ENCODE results near the gene SLAMF8. TPM values are rescaled to one million over a fixed set of nuclear protein-coding genes. Genes with fewer than 3 reads are reported as not detected.

Gene SLAMF8
- total and polyA plus RNA-seq, 2 of the 8 experiments (the other 6 are each of a cell fraction or from before 2014, with no cell fraction given): not detected

- TF ChIP-seq TAF7 (optimal IDR thresholded peaks at IDR 0.05; ENCODE audit: borderline replicate concordance, low read depth, low read length): peak; percentile 59
- TF ChIP-seq CREB1 (IDR thresholded peaks at IDR 0.05): peak; percentile 86
- TF ChIP-seq TCF12 (IDR thresholded peaks at IDR 0.05; ENCODE audit: low read depth, low read length): 0 out of 2 replicates have a peak, but pooled peaks have one; percentile 2
- peak; percentile 84; the same call in 1 of the 2 replicates for TF ChIP-seq POLR2AphosphoS5 (IDR thresholded peaks at IDR 0.05; ENCODE audit: low read depth, low read length)
- TF ChIP-seq USF2 (IDR thresholded peaks at IDR 0.05; ENCODE audit: low read length): peak; percentile 78
- TF ChIP-seq HDAC6 (IDR thresholded peaks at IDR 0.05; ENCODE audit: low read depth, low read length): no peak
- TF ChIP-seq ASH2L (IDR thresholded peaks at IDR 0.05; ENCODE audit: low read length): peak; percentile 86
- TF ChIP-seq TEAD4 (IDR thresholded peaks at IDR 0.05; ENCODE audit: low read depth, low read length): peak; percentile 30; the same call in 1 of the 2 replicates
- no peak for TF ChIP-seq BCL11A (IDR thresholded peaks at IDR 0.05; ENCODE audit: low read depth in 2 of 2, low read length in 2 of 2)
- TF ChIP-seq PHF8 (conservative IDR thresholded peaks at IDR 0.05; ENCODE audit: low read depth, low read length): peak; percentile 81
- TF ChIP-seq ZNF274 (IDR thresholded peaks at IDR 0.05; ENCODE audit: borderline replicate concordance, extremely low read depth, low read length): no peak
- TF ChIP-seq EGR1 (IDR thresholded peaks at IDR 0.05; ENCODE audit: borderline replicate concordance, low read depth, low read length): peak; percentile 90; the same call in 1 of the 2 replicates
- TF ChIP-seq MAFK (IDR thresholded peaks at IDR 0.05; ENCODE audit: low read depth, low read length): no peak
- peak; percentile 87 for TF ChIP-seq RAD21 (IDR thresholded peaks at IDR 0.05 in 1 of 2, conservative IDR thresholded peaks at IDR 0.05 in 1 of 2; ENCODE audit: low read depth in 2 of 2, low read length in 2 of 2)
- peak; percentile 45 for TF ChIP-seq RNF2 (IDR thresholded peaks at IDR 0.05; ENCODE audit: borderline replicate concordance, low read depth, low read length, missing control alignments, poor library complexity, severe bottlenecking)
- TF ChIP-seq CTCF (IDR thresholded peaks at IDR 0.05; ENCODE audit: control extremely low read depth in 1 of 3, insufficient read depth in 1 of 3, low read depth in 1 of 3, low read length in 3 of 3): peak; percentile 96 to 98 (median 97)
- TF ChIP-seq E2F6 (IDR thresholded peaks at IDR 0.05): peak; percentile 96
These were observed 45.8 kb upstream of the SLAMF8 start, which contains the start of gene DUSP23 (continued) for GRCh38 chr1:159780583-159781582.
